Colonic mucosa (tissue), 4 donors: ENCODE measurements around the gene TCEAL1. TPM values are rescaled to one million over a fixed set of nuclear protein-coding genes. Genes with fewer than 3 reads are reported as not detected.
"Not testable (repeated sequence)": the region's sequence is repeated elsewhere in the genome, so short reads cannot be mapped to it uniquely, and the experiment has no call there.

Experiments
- DNase-seq: peaks from one replicate; pipeline ENCODE4 v3.0.0-alpha.2; 2020
- H3K27ac ChIP-seq: fragments of 200-600 bp; one replicate; pipeline ENCODE4 v1.8.0; 2021
- H3K27me3 ChIP-seq: fragments of 200-600 bp; one replicate; pipeline ENCODE4 v1.8.0; 2021
- H3K36me3 ChIP-seq: fragments of 200-600 bp; one replicate; pipeline ENCODE4 v1.8.0; 2021
- H3K4me1 ChIP-seq: fragments of 200-600 bp; one replicate; pipeline ENCODE4 v1.8.0; 2021; ENCODE audit warnings: mild to moderate bottlenecking
- H3K4me3 ChIP-seq: fragments of 200-600 bp; one replicate; pipeline ENCODE4 v1.8.0; 2021
- H3K9ac ChIP-seq, 2 donors: one replicate each; pipeline ENCODE4 v1.7.0; 2013; ENCODE audit warnings: control low read depth in 2 of 2, low read depth in 2 of 2, low read length in 2 of 2
- H3K9me3 ChIP-seq: fragments of 200-600 bp; one replicate; pipeline ENCODE4 v1.8.0; 2021
- CTCF ChIP-seq: fragments of 200-600 bp; IDR thresholded peaks from one replicate; pipeline ENCODE4 v1.8.0; 2022; ENCODE audit warnings: antibody characterized with exemption, mild to moderate bottlenecking
- intact Hi-C: fragments of 100-400 bp; cut with DNase I; formaldehyde crosslinking; loops from one replicate; pipeline ENCODE4 v1.14.1; 2022
- total RNA-seq, 2 donors: library from RNA; stranded (reverse); fragmentation: NEBNext Ultra II Directional in 1 of 2; extraction: Animal tissue kit (Norgen Biotek cat#: 25700) in 1 of 2; gene quantifications; one replicate each; pipeline ENCODE4 v1.2.1, GENCODE V29; 2021
- donor health status: healthy.
- donor health status: DM: no; HTN: no; CAD: no.
- donor health status: DM: no; HTN: no; CAD: no.

TCEAL1 gene
- total RNA-seq, 2 donors from 2014 or later: 11.2 to 13.0 TPM

- Histone ChIP-seq H3K9ac (peak overlapping the region in 1 of 2 donors; percentile 12), H3K27ac (peak overlapping the region; percentile 45), H3K36me3 (no peaks in the 10 kb centered on the region), H3K4me1 (no peaks in the 10 kb centered on the region), H3K27me3 (no peaks in the 10 kb centered on the region), H3K9me3 (no peaks in the 10 kb centered on the region), H3K4me3 (no peak overlapping the region)
- DNase-seq: no peak
- TF ChIP-seq CTCF: no peak
- intact Hi-C loops: no loop called here
Observed at GRCh38 chrX:103586659-103587058, 42.1 kb upstream of the TCEAL1 start.

DNA sequence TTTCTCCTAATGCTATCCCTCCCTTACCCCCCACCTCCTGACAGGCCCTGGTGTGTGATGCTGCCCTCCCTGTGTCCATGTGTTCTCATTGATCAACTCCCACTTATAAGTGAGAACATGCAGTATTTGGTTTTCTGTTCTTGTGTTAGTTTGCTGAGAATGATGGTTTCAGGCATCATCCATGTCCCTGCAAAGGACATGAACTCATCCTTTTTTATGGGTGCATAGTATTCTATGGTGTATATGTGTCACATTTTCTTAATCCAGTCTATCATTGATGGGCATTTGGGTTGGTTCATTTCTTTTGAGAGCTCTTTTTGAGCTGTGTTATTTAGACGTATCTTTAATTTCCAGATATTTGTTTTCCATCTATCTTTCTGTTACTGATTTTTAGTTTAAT lies 36.5 kb upstream of the TCEAL1 start:
- DNase-seq, H3K9ac ChIP-seq, H3K9me3 ChIP-seq, intact Hi-C loops, H3K27ac ChIP-seq, H3K36me3 ChIP-seq, H3K4me3 ChIP-seq, H3K27me3 ChIP-seq, H3K4me1 ChIP-seq: not testable (repeated sequence)

DNA sequence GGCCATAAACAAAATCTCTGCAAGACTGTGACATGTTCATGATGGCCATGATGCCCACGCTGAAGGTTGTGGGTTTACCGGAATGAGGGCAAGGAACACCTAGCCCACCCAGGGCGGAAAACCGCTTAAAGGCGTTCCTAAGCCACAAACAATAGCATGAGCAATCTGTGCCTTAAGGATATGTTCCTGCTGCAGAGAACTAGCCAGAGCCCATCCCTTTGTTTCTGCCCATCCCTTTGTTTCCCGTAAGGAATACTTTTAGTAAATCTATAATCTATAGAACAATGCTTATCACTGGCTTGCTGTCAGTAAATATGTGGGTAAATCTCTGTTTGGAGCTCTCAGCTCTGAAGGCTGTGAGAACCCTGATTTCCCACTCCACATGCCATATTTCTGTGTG lies 33.6 kb upstream of the TCEAL1 start:
- intact Hi-C loops, H3K36me3 ChIP-seq, DNase-seq, H3K27me3 ChIP-seq, H3K27ac ChIP-seq, H3K4me1 ChIP-seq, H3K4me3 ChIP-seq, H3K9ac ChIP-seq, H3K9me3 ChIP-seq: not testable (repeated sequence)

GRCh38 chrX:103607364-103608305 lies 21.1 kb upstream of the TCEAL1 start, which contains the start of gene TCEAL3:
TSS of gene TCEAL3 (plus strand) at chrX:103607963. CDS start at chrX:103609065, 1,102 bp downstream.
- no peaks in the 10 kb centered on the region for H3K36me3 ChIP-seq
- H3K27ac ChIP-seq: peak within 1 kb of the TSS; percentile 40
- peak within 1 kb of the TSS; percentile 58 to 79 for H3K9ac ChIP-seq
- H3K4me1 ChIP-seq: no peaks in the 10 kb centered on the region
- H3K27me3 ChIP-seq: no peaks in the 10 kb centered on the region
- no peak for TF ChIP-seq CTCF
- H3K4me3 ChIP-seq: peak within 1 kb of the TSS; percentile 50
- H3K9me3 ChIP-seq: no peaks in the 10 kb centered on the region
- intact Hi-C loops: no loop called here
- peak; percentile 28 for DNase-seq

- peak; percentile 20 for DNase-seq
- Histone ChIP-seq H3K27me3 (no peaks in the 10 kb centered on the region), H3K9ac (peak overlapping the region; percentile 58 to 79), H3K4me1 (no peaks in the 10 kb centered on the region), H3K36me3 (no peaks in the 10 kb centered on the region), H3K9me3 (no peaks in the 10 kb centered on the region), H3K4me3 (peak overlapping the region; percentile 50), H3K27ac (peak overlapping the region; percentile 40)
- intact Hi-C loops: no loop called here
- no peak for TF ChIP-seq CTCF
Observed at GRCh38 chrX:103608306-103608963, 20.3 kb upstream of the TCEAL1 start.

GRCh38 chrX:103610282-103610681 lies 18.5 kb upstream of the TCEAL1 start:
- Histone ChIP-seq H3K36me3 (no peaks in the 10 kb centered on the region), H3K9ac (no peak overlapping the region), H3K27me3 (no peaks in the 10 kb centered on the region), H3K4me1 (no peaks in the 10 kb centered on the region), H3K9me3 (no peaks in the 10 kb centered on the region), H3K4me3 (no peak overlapping the region), H3K27ac (no peak overlapping the region)
- DNase-seq: no peak
- no peak for TF ChIP-seq CTCF
- intact Hi-C loops: no loop called here
